Measurements from ENCODE around the gene ADRB2.
A peak's percentile ranks its signal among the peaks of the same experiment; 100 is the strongest.
"Not testable (repeated sequence)": the region's sequence is repeated elsewhere in the genome, so short reads cannot be mapped to it uniquely, and the experiment has no call there.

The ADRB2 gene

GRCh38 chr5:148799737-148800527 lies 26.5 kb upstream of the ADRB2 start:
- Histone ChIP-seq H3K9ac (no peak overlapping the region; a peak in 1 of 22 replicates), H3K9me3 (replicated peaks in 1 of 11) (peaks cover 0 to 4% (median 0%) of the 10 kb centered on the region in 11 experiments; a peak in 1 of 22 replicates), H3K27me3 (no peaks in the 10 kb centered on the region), H3K4me3 (no peak overlapping the region), H3K4me2 (peak overlapping the region in 5 of 11 experiments; percentile 24 to 63 (median 53); a peak in 9 of 22 replicates), H3K4me1 (peaks cover 25 to 85% (median 40%) of the 10 kb centered on the region in 10 experiments), H3K27ac (peak overlapping the region in 6 of 11 experiments; percentile 7 to 69 (median 40); a peak in 8 of 22 replicates), H4K20me1 (no peaks in the 10 kb centered on the region), H3K36me3 (no peaks in the 10 kb centered on the region)
- TF ChIP-seq Cebpa-rat (IDR thresholded peaks at IDR 0.05), result no peak

GRCh38 chr5:148801682-148802276 lies 24.6 kb upstream of the ADRB2 start:
- Histone ChIP-seq H3K9ac (no peak overlapping the region), H3K36me3 (no peaks in the 10 kb centered on the region), H3K27me3 (no peaks in the 10 kb centered on the region), H4K20me1 (no peaks in the 10 kb centered on the region), H3K4me2 (peak overlapping the region in 4 of 11 experiments; percentile 2 to 63 (median 22); a peak in 3 of 22 replicates), H3K27ac (peak overlapping the region in 2 of 11 experiments; percentile 5 to 8; a peak in 1 of 22 replicates), H3K4me3 (no peak overlapping the region), H3K4me1 (peaks cover 31 to 91% (median 43%) of the 10 kb centered on the region in 10 experiments), H3K9me3 (replicated peaks in 1 of 11) (peaks cover 0 to 4% (median 0%) of the 10 kb centered on the region in 11 experiments; a peak in 1 of 22 replicates)
- no peak for TF ChIP-seq Cebpa-rat (IDR thresholded peaks at IDR 0.05)

- H3K9me3 ChIP-seq (replicated peaks in 1 of 11); H3K4me3 ChIP-seq; H3K27me3 ChIP-seq; H4K20me1 ChIP-seq; H3K36me3 ChIP-seq; H3K9ac ChIP-seq: not testable (repeated sequence)
- peak overlapping the region in 8 of 11 experiments; percentile 84 to 96 (median 92); a peak in 13 of 22 replicates for H3K4me2 ChIP-seq
- peak overlapping the region in 6 of 11 experiments; percentile 86 to 98 (median 97); a peak in 9 of 22 replicates for H3K27ac ChIP-seq
- peaks cover 48 to 95% (median 60%) of the 10 kb centered on the region in 10 experiments for H3K4me1 ChIP-seq
These were observed 23.0 kb upstream of the ADRB2 start for GRCh38 chr5:148803451-148803850.

- H3K27me3 ChIP-seq, result no peaks in the 10 kb centered on the region
- H3K4me1 ChIP-seq, result peaks cover 55 to 95% (median 67%) of the 10 kb centered on the region in 10 experiments
- H3K9ac ChIP-seq, result peak overlapping the region in 7 of 11 experiments; percentile 22 to 90 (median 42); a peak in 9 of 22 replicates
- no peak for TF ChIP-seq Cebpa-rat (IDR thresholded peaks at IDR 0.05)
- H3K4me2 ChIP-seq, result peak overlapping the region; percentile 61 to 96 (median 92)
- H3K27ac ChIP-seq, result peak overlapping the region; percentile 11 to 98 (median 96); a peak in 19 of 22 replicates
- H3K4me3 ChIP-seq, result no peak overlapping the region
- H4K20me1 ChIP-seq, result no peaks in the 10 kb centered on the region
- no peaks in the 10 kb centered on the region for H3K36me3 ChIP-seq
- peaks cover 0 to 4% (median 0%) of the 10 kb centered on the region in 11 experiments; a peak in 1 of 22 replicates for H3K9me3 ChIP-seq (replicated peaks in 1 of 11)
These were observed 22.0 kb upstream of the ADRB2 start for GRCh38 chr5:148804393-148804792.

GRCh38 chr5:148805326-148806290 lies 20.8 kb upstream of the ADRB2 start:
- Histone ChIP-seq H3K9ac (peak overlapping the region; percentile 48 to 90 (median 85); a peak in 21 of 22 replicates), H3K4me2 (peak overlapping the region; percentile 83 to 96 (median 92)), H3K4me3 (peak overlapping the region in 8 of 10 experiments; percentile 2 to 57 (median 38); a peak in 10 of 20 replicates), H4K20me1 (no peaks in the 10 kb centered on the region), H3K9me3 (replicated peaks in 1 of 11) (peaks cover 0 to 4% (median 0%) of the 10 kb centered on the region in 11 experiments; a peak in 1 of 22 replicates), H3K36me3 (no peaks in the 10 kb centered on the region), H3K4me1 (peaks cover 67 to 95% (median 70%) of the 10 kb centered on the region in 10 experiments), H3K27ac (peak overlapping the region; percentile 70 to 98 (median 96)), H3K27me3 (no peaks in the 10 kb centered on the region)
- peak in 8 of 11 experiments; percentile 30 to 83 (median 54); a peak in 9 of 22 replicates for TF ChIP-seq Cebpa-rat (IDR thresholded peaks at IDR 0.05)

- Histone ChIP-seq H3K36me3 (no peaks in the 10 kb centered on the region), H3K4me1 (peaks cover 75 to 95% (median 78%) of the 10 kb centered on the region in 10 experiments), H3K9me3 (replicated peaks in 1 of 11) (peaks cover 0 to 4% (median 0%) of the 10 kb centered on the region in 11 experiments; a peak in 1 of 22 replicates), H3K4me2 (peak overlapping the region; percentile 83 to 96 (median 92)), H3K9ac (peak overlapping the region; percentile 48 to 90 (median 85); a peak in 19 of 22 replicates), H3K27me3 (no peaks in the 10 kb centered on the region), H3K4me3 (peak overlapping the region in 3 of 10 experiments; percentile 39 to 57 (median 43); a peak in 7 of 20 replicates), H3K27ac (peak overlapping the region; percentile 70 to 98 (median 96); a peak in 21 of 22 replicates), H4K20me1 (no peaks in the 10 kb centered on the region)
- TF ChIP-seq Cebpa-rat (IDR thresholded peaks at IDR 0.05), result no peak
These were observed 19.9 kb upstream of the ADRB2 start for GRCh38 chr5:148806520-148806931.

- Histone ChIP-seq H3K4me2 (peak overlapping the region; percentile 83 to 96 (median 92)), H3K9ac (peak overlapping the region; percentile 54 to 90 (median 85); a peak in 20 of 22 replicates), H3K4me3 (peak overlapping the region in 5 of 10 experiments; percentile 10 to 57 (median 42); a peak in 5 of 20 replicates), H3K4me1 (peaks cover 87 to 95% (median 91%) of the 10 kb centered on the region in 10 experiments), H3K9me3 (replicated peaks in 1 of 11) (peaks cover 0 to 1% (median 0%) of the 10 kb centered on the region in 11 experiments; a peak in 2 of 22 replicates), H4K20me1 (no peaks in the 10 kb centered on the region), H3K27me3 (no peaks in the 10 kb centered on the region), H3K27ac (peak overlapping the region; percentile 70 to 98 (median 96); a peak in 21 of 22 replicates), H3K36me3 (no peaks in the 10 kb centered on the region)
- TF ChIP-seq Cebpa-rat (IDR thresholded peaks at IDR 0.05), result no peak
These were observed 18.6 kb upstream of the ADRB2 start for GRCh38 chr5:148807851-148808250.

Data from BLaER1 treated with 17β-estradiol and CSF1 and Interleukin-3, amounts not matched to agents 10 nM and 100 nM (cell line).